Inflammatory macrophage treated with lipopolysaccharide for 1 hour (primary cell): ENCODE results near the gene GBP2.

Source experiments
- DNase-seq, 2 donors: peaks; one replicate each; pipeline ENCODE4 v3.0.0-alpha.2; 2020 to 2022

GBP2 gene

GRCh38 chr1:89064632-89065031, 61.3 kb downstream of the GBP2 start:
- peak in 1 of 2 donors; percentile 37 for DNase-seq

GRCh38 chr1:89063094-89063493, 62.8 kb downstream of the GBP2 start:
- DNase-seq: peak; percentile 64 to 89

DNA sequence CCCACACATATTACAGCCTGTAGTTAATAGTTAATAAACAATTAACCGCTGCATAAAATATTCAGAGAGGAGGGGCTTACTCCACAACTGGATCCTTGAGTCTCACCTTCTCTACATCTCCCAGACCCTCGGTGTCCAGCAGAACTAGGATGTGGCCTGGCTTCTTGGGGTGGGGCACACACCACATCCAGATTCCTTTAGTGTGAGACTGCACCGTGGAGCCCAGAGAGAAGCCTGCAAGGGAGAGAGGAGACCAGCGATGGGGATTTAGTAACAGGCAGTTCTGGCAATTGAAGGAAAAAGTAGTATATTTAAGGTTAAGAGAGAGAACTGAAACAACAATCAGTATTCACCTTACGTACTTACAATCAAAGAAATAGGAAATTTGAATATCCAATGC, 65.8 kb downstream of the GBP2 start:
- no peak for DNase-seq
